ENCODE data around the gene SLC43A2.

Gene SLC43A2

GRCh38 chr17:1565877-1566276 lies 62.8 kb downstream of the SLC43A2 start:
- TF ChIP-seq MAX (IDR thresholded peaks at IDR 0.05): no peak
- no peak for TF ChIP-seq CREB1 (IDR thresholded peaks at IDR 0.05; ENCODE audit: low read depth)
- TF ChIP-seq FOXM1 (IDR thresholded peaks at IDR 0.05; ENCODE audit: borderline replicate concordance, low read depth): no peak
- no peak for TF ChIP-seq EP300 (IDR thresholded peaks at IDR 0.05; ENCODE audit: borderline replicate concordance)
- no peak for TF ChIP-seq TAF1 (IDR thresholded peaks at IDR 0.05; ENCODE audit: low read depth)
- no peak for TF ChIP-seq CEBPB (IDR thresholded peaks at IDR 0.05)
- TF ChIP-seq YY1 (IDR thresholded peaks at IDR 0.05; ENCODE audit: low read depth): no peak
- TF ChIP-seq, protein P1, sequence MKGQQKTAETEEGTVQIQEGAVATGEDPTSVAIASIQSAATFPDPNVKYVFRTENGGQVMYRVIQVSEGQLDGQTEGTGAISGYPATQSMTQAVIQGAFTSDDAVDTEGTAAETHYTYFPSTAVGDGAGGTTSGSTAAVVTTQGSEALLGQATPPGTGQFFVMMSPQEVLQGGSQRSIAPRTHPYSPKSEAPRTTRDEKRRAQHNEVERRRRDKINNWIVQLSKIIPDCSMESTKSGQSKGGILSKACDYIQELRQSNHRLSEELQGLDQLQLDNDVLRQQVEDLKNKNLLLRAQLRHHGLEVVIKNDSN (IDR thresholded peaks at IDR 0.05): no peak
- TF ChIP-seq ZBTB7A (IDR thresholded peaks at IDR 0.05; ENCODE audit: low read depth): no peak
- no peak for TF ChIP-seq NFIC (IDR thresholded peaks at IDR 0.05)
- no peak for TF ChIP-seq TEAD4 (IDR thresholded peaks at IDR 0.05)
- TF ChIP-seq TCF12 (IDR thresholded peaks at IDR 0.05; ENCODE audit: low read depth): no peak
- no peak for TF ChIP-seq EGR1 (IDR thresholded peaks at IDR 0.05)
- TF ChIP-seq, protein P2, sequence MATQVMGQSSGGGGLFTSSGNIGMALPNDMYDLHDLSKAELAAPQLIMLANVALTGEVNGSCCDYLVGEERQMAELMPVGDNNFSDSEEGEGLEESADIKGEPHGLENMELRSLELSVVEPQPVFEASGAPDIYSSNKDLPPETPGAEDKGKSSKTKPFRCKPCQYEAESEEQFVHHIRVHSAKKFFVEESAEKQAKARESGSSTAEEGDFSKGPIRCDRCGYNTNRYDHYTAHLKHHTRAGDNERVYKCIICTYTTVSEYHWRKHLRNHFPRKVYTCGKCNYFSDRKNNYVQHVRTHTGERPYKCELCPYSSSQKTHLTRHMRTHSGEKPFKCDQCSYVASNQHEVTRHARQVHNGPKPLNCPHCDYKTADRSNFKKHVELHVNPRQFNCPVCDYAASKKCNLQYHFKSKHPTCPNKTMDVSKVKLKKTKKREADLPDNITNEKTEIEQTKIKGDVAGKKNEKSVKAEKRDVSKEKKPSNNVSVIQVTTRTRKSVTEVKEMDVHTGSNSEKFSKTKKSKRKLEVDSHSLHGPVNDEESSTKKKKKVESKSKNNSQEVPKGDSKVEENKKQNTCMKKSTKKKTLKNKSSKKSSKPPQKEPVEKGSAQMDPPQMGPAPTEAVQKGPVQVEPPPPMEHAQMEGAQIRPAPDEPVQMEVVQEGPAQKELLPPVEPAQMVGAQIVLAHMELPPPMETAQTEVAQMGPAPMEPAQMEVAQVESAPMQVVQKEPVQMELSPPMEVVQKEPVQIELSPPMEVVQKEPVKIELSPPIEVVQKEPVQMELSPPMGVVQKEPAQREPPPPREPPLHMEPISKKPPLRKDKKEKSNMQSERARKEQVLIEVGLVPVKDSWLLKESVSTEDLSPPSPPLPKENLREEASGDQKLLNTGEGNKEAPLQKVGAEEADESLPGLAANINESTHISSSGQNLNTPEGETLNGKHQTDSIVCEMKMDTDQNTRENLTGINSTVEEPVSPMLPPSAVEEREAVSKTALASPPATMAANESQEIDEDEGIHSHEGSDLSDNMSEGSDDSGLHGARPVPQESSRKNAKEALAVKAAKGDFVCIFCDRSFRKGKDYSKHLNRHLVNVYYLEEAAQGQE (IDR thresholded peaks at IDR 0.05; ENCODE audit: low read depth): no peak
- no peak for TF ChIP-seq RAD21 (IDR thresholded peaks at IDR 0.05; ENCODE audit: low read depth)

DNA sequence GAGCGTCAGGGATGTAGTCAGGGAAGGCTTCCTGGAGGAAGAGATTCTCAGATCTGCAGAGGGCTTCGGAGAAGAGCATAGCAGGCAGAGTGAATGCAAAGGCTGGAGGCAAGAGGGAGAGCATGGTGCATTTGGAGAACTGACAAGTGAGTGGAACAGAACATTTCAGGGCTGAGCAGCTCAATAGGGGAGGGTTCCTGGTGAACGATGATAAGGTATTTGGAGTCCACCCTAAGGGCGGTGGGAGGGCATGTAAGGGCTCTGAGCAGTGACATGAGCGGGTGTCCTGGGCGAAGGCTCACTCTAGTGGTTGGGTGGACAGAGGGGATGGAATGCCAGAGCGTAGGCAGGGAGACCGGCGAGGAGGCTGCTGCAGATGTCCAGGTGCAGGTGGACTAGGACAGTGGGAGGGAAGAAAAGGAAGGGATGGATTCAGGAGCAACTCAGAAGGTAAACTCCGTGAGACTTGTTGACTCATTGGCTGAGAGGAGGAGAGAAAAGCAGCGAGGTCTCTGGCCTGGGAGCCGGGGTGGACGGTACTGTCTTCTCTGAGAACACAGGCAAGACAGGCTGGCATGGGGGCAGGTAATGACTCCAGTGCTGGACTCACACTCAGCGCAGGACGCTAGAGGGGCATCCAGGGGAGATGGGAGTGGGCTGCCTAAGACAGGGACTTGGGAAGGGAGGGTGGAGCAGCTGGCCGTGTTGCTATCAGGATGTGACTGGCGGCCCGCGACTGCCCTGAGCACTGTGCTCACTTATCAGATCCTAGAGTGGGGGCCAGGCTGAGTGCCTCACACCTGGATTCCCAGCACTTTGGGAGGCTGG lies 64.6 kb downstream of the SLC43A2 start:
- no peak for TF ChIP-seq TCF12 (IDR thresholded peaks at IDR 0.05; ENCODE audit: low read depth)

DNA sequence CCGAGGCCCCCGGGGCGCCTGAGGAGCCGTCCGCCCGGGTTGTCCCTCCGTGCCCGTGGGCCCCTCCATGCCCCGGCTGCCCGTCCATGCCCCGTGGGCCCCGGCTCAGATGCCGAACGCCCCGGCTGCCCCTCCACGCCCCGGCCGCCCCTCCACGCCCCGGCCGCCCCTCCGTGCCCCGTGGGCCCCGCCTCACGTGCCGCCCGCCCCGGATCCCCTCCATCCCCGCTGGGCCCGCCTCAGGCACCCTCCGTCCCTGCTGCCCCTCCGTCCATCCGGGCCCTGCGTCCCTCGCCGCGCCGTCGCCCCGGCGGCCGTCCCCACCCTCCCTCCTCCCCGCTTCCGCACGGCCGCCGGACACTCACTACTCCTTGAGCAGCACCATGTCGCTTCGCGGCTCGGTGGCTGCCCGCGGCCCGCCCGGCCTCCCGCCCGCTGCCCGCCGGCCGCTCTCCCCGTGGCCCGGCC lies 66.4 kb downstream of the SLC43A2 start:
- TF ChIP-seq CEBPB (IDR thresholded peaks at IDR 0.05) (no peak), NFIC (IDR thresholded peaks at IDR 0.05) (no peak), FOXM1 (IDR thresholded peaks at IDR 0.05; ENCODE audit: borderline replicate concordance, low read depth) (no peak), YY1 (IDR thresholded peaks at IDR 0.05; ENCODE audit: low read depth) (no peak), EGR1 (IDR thresholded peaks at IDR 0.05) (no peak), RAD21 (IDR thresholded peaks at IDR 0.05; ENCODE audit: low read depth) (no peak), CREB1 (IDR thresholded peaks at IDR 0.05; ENCODE audit: low read depth) (no peak), ZBTB7A (IDR thresholded peaks at IDR 0.05; ENCODE audit: low read depth) (no peak), EP300 (IDR thresholded peaks at IDR 0.05; ENCODE audit: borderline replicate concordance) (no peak), MAX (IDR thresholded peaks at IDR 0.05) (no peak), TEAD4 (IDR thresholded peaks at IDR 0.05) (no peak), TCF12 (IDR thresholded peaks at IDR 0.05; ENCODE audit: low read depth) (no peak), TAF1 (IDR thresholded peaks at IDR 0.05; ENCODE audit: low read depth) (no peak; the same call in 1 of the 2 replicates)
- TF ChIP-seq, protein P2 (IDR thresholded peaks at IDR 0.05; ENCODE audit: low read depth): no peak
- TF ChIP-seq, protein P1 (IDR thresholded peaks at IDR 0.05): no peak

- TF ChIP-seq TCF12 (IDR thresholded peaks at IDR 0.05; ENCODE audit: low read depth) (no peak), FOXM1 (IDR thresholded peaks at IDR 0.05; ENCODE audit: borderline replicate concordance, low read depth) (no peak), NFIC (IDR thresholded peaks at IDR 0.05) (no peak), CREB1 (IDR thresholded peaks at IDR 0.05; ENCODE audit: low read depth) (no peak), CEBPB (IDR thresholded peaks at IDR 0.05) (no peak), RAD21 (IDR thresholded peaks at IDR 0.05; ENCODE audit: low read depth) (no peak), YY1 (IDR thresholded peaks at IDR 0.05; ENCODE audit: low read depth) (no peak), EP300 (IDR thresholded peaks at IDR 0.05; ENCODE audit: borderline replicate concordance) (no peak), TEAD4 (IDR thresholded peaks at IDR 0.05) (no peak), MAX (IDR thresholded peaks at IDR 0.05) (no peak), EGR1 (IDR thresholded peaks at IDR 0.05) (no peak), TAF1 (IDR thresholded peaks at IDR 0.05; ENCODE audit: low read depth) (no peak), ZBTB7A (IDR thresholded peaks at IDR 0.05; ENCODE audit: low read depth) (no peak)
- TF ChIP-seq, protein P2 (IDR thresholded peaks at IDR 0.05; ENCODE audit: low read depth): no peak
- TF ChIP-seq, protein P1 (IDR thresholded peaks at IDR 0.05): no peak
These were observed 67.0 kb downstream of the SLC43A2 start for GRCh38 chr17:1561420-1562175.
